ENCODE data around the gene EBLN2. TPM values are rescaled to one million over a fixed set of nuclear protein-coding genes. Genes with fewer than 3 reads are reported as not detected.

The EBLN2 gene
- total RNA-seq, 2 experiments from 2014 or later = 6.3 to 7.1 TPM

- Mint-ChIP-seq H3K27ac (no peak overlapping the region), H3K4me3 (no peak overlapping the region), H3K9me3 (no peaks in the 10 kb centered on the region), H3K27me3 (no peaks in the 10 kb centered on the region), H3K36me3 (ENCODE audit: low read depth) (no peaks in the 10 kb centered on the region), H3K4me1 (peaks cover 9% of the 10 kb centered on the region)
- ChIA-PET POLR2A (interaction anchor here (1.2 kb wide), 1 partner anchor 40 kb away, joined by 3 read pairs; no protein-coding TSS in a partner anchor), CTCF (interaction anchor here (1.1 to 1.4 kb wide), 2 partner anchors 39 to 157 kb away, joined by 3 to 5 read pairs; no protein-coding TSS in a partner anchor)
- no peak for DNase-seq
Observed at GRCh38 chr3:73096169-73096568, 34.7 kb downstream of the EBLN2 start.

GRCh38 chr3:73098026-73098425 lies 36.6 kb downstream of the EBLN2 start:
- ChIA-PET POLR2A (no interaction called here), CTCF (interaction anchor here (1.5 kb wide), 1 partner anchor 404 kb away, joined by 3 read pairs; no protein-coding TSS in a partner anchor)
- Mint-ChIP-seq H3K27ac (no peak overlapping the region), H3K36me3 (ENCODE audit: low read depth) (no peaks in the 10 kb centered on the region), H3K27me3 (no peaks in the 10 kb centered on the region), H3K9me3 (no peaks in the 10 kb centered on the region), H3K4me3 (no peak overlapping the region), H3K4me1 (peaks cover 9% of the 10 kb centered on the region)
- no peak for DNase-seq

- no peak for DNase-seq
- Mint-ChIP-seq H3K4me3 (no peak overlapping the region), H3K4me1 (peaks cover 9% of the 10 kb centered on the region), H3K27ac (no peak overlapping the region), H3K9me3 (no peaks in the 10 kb centered on the region), H3K36me3 (ENCODE audit: low read depth) (no peaks in the 10 kb centered on the region), H3K27me3 (no peaks in the 10 kb centered on the region)
- CTCF ChIA-PET = interaction anchor here (1.5 kb wide), 1 partner anchor 404 kb away, joined by 3 read pairs; no protein-coding TSS in a partner anchor
- POLR2A ChIA-PET = no interaction called here
Observed at GRCh38 chr3:73098873-73099272, 37.4 kb downstream of the EBLN2 start.

GRCh38 chr3:73100741-73101559 lies 39.5 kb downstream of the EBLN2 start:
- Mint-ChIP-seq H3K4me3 (no peak overlapping the region), H3K9me3 (no peaks in the 10 kb centered on the region), H3K27me3 (peaks cover 2% of the 10 kb centered on the region), H3K4me1 (peaks cover 1% of the 10 kb centered on the region), H3K27ac (no peak overlapping the region), H3K36me3 (ENCODE audit: low read depth) (no peaks in the 10 kb centered on the region)
- ChIA-PET POLR2A (no interaction called here), CTCF (interaction anchor here (0.5 to 3.2 kb wide), 5 partner anchors 9 to 402 kb away, joined by 3 to 15 read pairs (median 4); no protein-coding TSS in a partner anchor)
- peak; percentile 76 for DNase-seq

- ChIA-PET CTCF (interaction anchor here (0.7 to 3.2 kb wide), 2 partner anchors 330 to 401 kb away, joined by 3 to 15 read pairs; no protein-coding TSS in a partner anchor), POLR2A (no interaction called here)
- Mint-ChIP-seq H3K36me3 (ENCODE audit: low read depth) (no peaks in the 10 kb centered on the region), H3K4me3 (no peak overlapping the region), H3K4me1 (peaks cover 1% of the 10 kb centered on the region), H3K27ac (no peak overlapping the region), H3K9me3 (no peaks in the 10 kb centered on the region), H3K27me3 (peaks cover 2% of the 10 kb centered on the region)
- no peak for DNase-seq
Observed at GRCh38 chr3:73101881-73102280, 40.4 kb downstream of the EBLN2 start.

- no peak overlapping the region for H3K27ac Mint-ChIP-seq
- POLR2A ChIA-PET = no interaction called here
- H3K27me3 Mint-ChIP-seq = peaks cover 2% of the 10 kb centered on the region
- CTCF ChIA-PET = no interaction called here
- no peak for DNase-seq
- no peaks in the 10 kb centered on the region for H3K4me1 Mint-ChIP-seq
- H3K4me3 Mint-ChIP-seq = no peak overlapping the region
- H3K9me3 Mint-ChIP-seq = no peaks in the 10 kb centered on the region
- H3K36me3 Mint-ChIP-seq (ENCODE audit: low read depth) = no peaks in the 10 kb centered on the region
Observed at GRCh38 chr3:73107215-73107614, 45.8 kb downstream of the EBLN2 start.

- Mint-ChIP-seq H3K27ac (no peak overlapping the region), H3K4me3 (no peak overlapping the region), H3K4me1 (no peaks in the 10 kb centered on the region), H3K9me3 (no peaks in the 10 kb centered on the region), H3K27me3 (peaks cover 2% of the 10 kb centered on the region), H3K36me3 (ENCODE audit: low read depth) (no peaks in the 10 kb centered on the region)
- no peak for DNase-seq
- CTCF ChIA-PET = interaction anchor here (1.3 kb wide), 1 partner anchor 22 kb away, joined by 3 read pairs; no protein-coding TSS in a partner anchor
- POLR2A ChIA-PET = no interaction called here
Observed at GRCh38 chr3:73107676-73108187, 46.3 kb downstream of the EBLN2 start.

- Mint-ChIP-seq H3K9me3 (no peaks in the 10 kb centered on the region), H3K4me3 (no peak overlapping the region), H3K36me3 (ENCODE audit: low read depth) (no peaks in the 10 kb centered on the region), H3K27me3 (peaks cover 2% of the 10 kb centered on the region), H3K4me1 (no peaks in the 10 kb centered on the region), H3K27ac (no peak overlapping the region)
- DNase-seq = no peak
- ChIA-PET POLR2A (no interaction called here), CTCF (interaction anchor here (1.3 kb wide), 1 partner anchor 23 kb away, joined by 3 read pairs; no protein-coding TSS in a partner anchor)
Observed at GRCh38 chr3:73108750-73109149, 47.3 kb downstream of the EBLN2 start.

GRCh38 chr3:73110530-73110929 lies 49.1 kb downstream of the EBLN2 start:
- CTCF ChIA-PET = interaction anchor here (1.0 kb wide), 1 partner anchor 9 kb away, joined by 3 read pairs; no protein-coding TSS in a partner anchor
- Mint-ChIP-seq H3K9me3 (no peaks in the 10 kb centered on the region), H3K4me1 (no peaks in the 10 kb centered on the region), H3K27me3 (no peaks in the 10 kb centered on the region), H3K4me3 (no peak overlapping the region), H3K36me3 (ENCODE audit: low read depth) (no peaks in the 10 kb centered on the region), H3K27ac (no peak overlapping the region)
- no peak for DNase-seq
- POLR2A ChIA-PET = no interaction called here

Other genes with a start within 250 kb of the EBLN2 start
- 10 to 100 TPM; 16.7 to 20.6 TPM for gene SHQ1, start 213.2 kb upstream of the EBLN2 start, total RNA-seq
- not detected for gene GXYLT2, start 173.6 kb upstream of the EBLN2 start, total RNA-seq
- gene PPP4R2, start 64.8 kb upstream of the EBLN2 start, total RNA-seq = 100 to 1,000 TPM; 105 to 106 TPM